Panc1 (cell line): ENCODE data around the gene DUSP9. TPM values are rescaled to one million over a fixed set of nuclear protein-coding genes. Genes with fewer than 3 reads are reported as not detected.

Experiments
- ATAC-seq: fragments of 200-7000 bp; cut with Tn5 transposase; 2 replicates; pipeline ENCODE4 v1.9.1; 2020; ENCODE audit warnings: mild to moderate bottlenecking, moderate library complexity
- BruUV-seq: library from RNA; stranded (reverse); fragments of 400-500 nt; replicated peaks from 2 replicates; lab custom pipeline; 2021; lab: Mats Ljungman, UMichigan
- CTCF ChIA-PET: fragments of 300-600 bp; sonication (Branson Sonifier 250); formaldehyde crosslinking; loops from one replicate; lab custom pipeline; 2022; ENCODE audit warnings: antibody characterized with exemption; lab: Charles Lee
- POLR2A ChIA-PET: fragments of 300-600 bp; sonication (Branson Sonifier 250); formaldehyde crosslinking; loops from one replicate; lab custom pipeline; 2022; ENCODE audit warnings: antibody characterized with exemption; lab: Charles Lee
- DNase-seq: peaks from one replicate; pipeline ENCODE4 v3.0.0-alpha.2; 2010; ENCODE audit warnings: low read depth, low spot score
- H3K27ac ChIP-seq: 2 replicates; pipeline ENCODE4 v1.5.1; 2011; ENCODE audit warnings: mild to moderate bottlenecking, low read length, inconsistent platforms
- H3K27me3 ChIP-seq: fragments of 200-500 bp; sonication (Bioruptor generic); 2 replicates; pipeline ENCODE4 v1.6.0; 2014; ENCODE audit warnings: low read length, inconsistent platforms; ENCODE audit not compliant: control insufficient read depth, insufficient read depth
- H3K36me3 ChIP-seq: fragments of 200-500 bp; sonication (Bioruptor generic); 2 replicates; pipeline ENCODE4 v1.5.1; 2014; ENCODE audit warnings: inconsistent platforms, mild to moderate bottlenecking, low read length, moderate library complexity; ENCODE audit not compliant: control insufficient read depth, insufficient read depth
- H3K4me1 ChIP-seq: 2 replicates; pipeline ENCODE4 v1.5.1; 2011; ENCODE audit warnings: inconsistent platforms, mild to moderate bottlenecking, low read length, moderate library complexity; ENCODE audit not compliant: control insufficient read depth, insufficient read depth
- H3K4me3 ChIP-seq, 2 experiments: 2 replicates each; pipeline ENCODE4 v1.5.1; 2011 to 2012; ENCODE audit warnings: low read depth in 2 of 2, low read length in 2 of 2, mild to moderate bottlenecking in 2 of 2, inconsistent platforms in 1 of 2, moderate library complexity in 1 of 2
- H3K9me3 ChIP-seq: fragments of 200-500 bp; sonication (Bioruptor generic); 2 replicates; pipeline ENCODE4 v1.5.1; 2014; ENCODE audit warnings: low read depth, mild to moderate bottlenecking, inconsistent platforms, low read length, moderate library complexity; ENCODE audit not compliant: control insufficient read depth, insufficient read depth
- POLR2AphosphoS5 ChIP-seq: IDR thresholded peaks from 2 replicates; pipeline ENCODE4 v1.6.1; 2012; ENCODE audit warnings: mild to moderate bottlenecking, low read depth, low read length, moderate library complexity
- SIN3A ChIP-seq: IDR thresholded peaks from 2 replicates; pipeline ENCODE4 v1.6.1; 2012; ENCODE audit warnings: low read depth, mild to moderate bottlenecking, low read length, moderate library complexity, borderline replicate concordance; ENCODE audit not compliant: insufficient read depth
- TCF7L2 ChIP-seq: IDR thresholded peaks from 2 replicates; pipeline ENCODE4 v1.6.1; 2011; ENCODE audit warnings: mild to moderate bottlenecking, low read depth, low read length, inconsistent platforms
- in situ Hi-C: cut with HindIII; loops from 2 replicates; pipeline ENCODE4 v1.10.0; 2016; ENCODE audit warnings: low sequenced_read_pairs, low pct_unique_long_range_greater_than_20kb
- intact Hi-C: fragments of 100-400 bp; cut with micrococcal nuclease; formaldehyde crosslinking; loops from one replicate; pipeline ENCODE4 v1.10.0; 2022; ENCODE audit not compliant: unreplicated experiment
- total RNA-seq: library from RNA; stranded (reverse); gene quantifications from one replicate; pipeline ENCODE4 v1.2.1, GENCODE V29; 2021; ENCODE audit not compliant: unreplicated experiment
- TF ChIP-seq, protein P1 (sequence below), 2 experiments: IDR thresholded peaks; 2 replicates each; pipeline ENCODE4 v1.6.1; 2011 to 2012; ENCODE audit warnings: low read depth in 2 of 2, control low read depth in 1 of 2, low read length in 1 of 2, mild to moderate bottlenecking in 1 of 2, moderate library complexity in 1 of 2; ENCODE audit not compliant: insufficient read depth in 1 of 2
- TF ChIP-seq, protein P2 (sequence below): fragments of 450-650 bp; IDR thresholded peaks from 2 replicates; pipeline ENCODE4 v1.5.1; 2017; ENCODE audit warnings: mild to moderate bottlenecking

Gene DUSP9
- total RNA-seq, 1 experiment from 2014 or later = 7.1 TPM

- DNase-seq (no peak), ATAC-seq (no peak)
- Histone ChIP-seq H3K27me3 (no peaks in the 10 kb centered on the region), H3K9me3 (no peaks in the 10 kb centered on the region), H3K4me1 (no peaks in the 10 kb centered on the region), H3K27ac (no peak overlapping the region), H3K4me3 (no peak overlapping the region), H3K36me3 (no peaks in the 10 kb centered on the region)
- ChIA-PET CTCF (no interaction called here), POLR2A (no interaction called here)
- intact Hi-C loops = no loop called here
- no TSS peak for BruUV-seq
- in situ Hi-C loops = no loop called here
- TF ChIP-seq TCF7L2 = no peak
Observed at GRCh38 chrX:153633607-153634180, 13.3 kb upstream of the DUSP9 start.

DNA sequence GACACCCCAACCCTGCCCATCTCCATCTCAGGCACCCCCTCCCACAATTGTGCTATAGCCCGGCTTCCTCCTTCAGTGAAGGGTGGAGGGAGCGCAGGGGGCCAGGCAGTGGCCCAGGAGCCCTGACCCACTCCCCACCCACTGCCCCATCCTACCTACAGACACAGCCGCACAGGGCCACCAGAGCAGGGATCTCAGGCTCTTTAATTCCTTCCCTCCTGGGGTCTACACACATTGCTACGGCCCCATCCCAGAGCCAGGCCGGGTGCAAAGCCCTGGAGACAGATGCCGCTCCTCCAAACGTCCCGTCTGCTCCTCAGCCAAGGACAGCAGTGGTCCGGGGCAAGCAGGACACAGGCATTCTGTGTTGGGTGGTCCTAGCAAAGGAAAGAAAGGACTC is 12.8 kb upstream of the DUSP9 start:
- ATAC-seq (no peak), DNase-seq (no peak)
- Histone ChIP-seq H3K27me3 (no peaks in the 10 kb centered on the region), H3K36me3 (no peaks in the 10 kb centered on the region), H3K4me3 (no peak overlapping the region), H3K27ac (no peak overlapping the region), H3K9me3 (no peaks in the 10 kb centered on the region), H3K4me1 (no peaks in the 10 kb centered on the region)
- TF ChIP-seq, protein P1, sequence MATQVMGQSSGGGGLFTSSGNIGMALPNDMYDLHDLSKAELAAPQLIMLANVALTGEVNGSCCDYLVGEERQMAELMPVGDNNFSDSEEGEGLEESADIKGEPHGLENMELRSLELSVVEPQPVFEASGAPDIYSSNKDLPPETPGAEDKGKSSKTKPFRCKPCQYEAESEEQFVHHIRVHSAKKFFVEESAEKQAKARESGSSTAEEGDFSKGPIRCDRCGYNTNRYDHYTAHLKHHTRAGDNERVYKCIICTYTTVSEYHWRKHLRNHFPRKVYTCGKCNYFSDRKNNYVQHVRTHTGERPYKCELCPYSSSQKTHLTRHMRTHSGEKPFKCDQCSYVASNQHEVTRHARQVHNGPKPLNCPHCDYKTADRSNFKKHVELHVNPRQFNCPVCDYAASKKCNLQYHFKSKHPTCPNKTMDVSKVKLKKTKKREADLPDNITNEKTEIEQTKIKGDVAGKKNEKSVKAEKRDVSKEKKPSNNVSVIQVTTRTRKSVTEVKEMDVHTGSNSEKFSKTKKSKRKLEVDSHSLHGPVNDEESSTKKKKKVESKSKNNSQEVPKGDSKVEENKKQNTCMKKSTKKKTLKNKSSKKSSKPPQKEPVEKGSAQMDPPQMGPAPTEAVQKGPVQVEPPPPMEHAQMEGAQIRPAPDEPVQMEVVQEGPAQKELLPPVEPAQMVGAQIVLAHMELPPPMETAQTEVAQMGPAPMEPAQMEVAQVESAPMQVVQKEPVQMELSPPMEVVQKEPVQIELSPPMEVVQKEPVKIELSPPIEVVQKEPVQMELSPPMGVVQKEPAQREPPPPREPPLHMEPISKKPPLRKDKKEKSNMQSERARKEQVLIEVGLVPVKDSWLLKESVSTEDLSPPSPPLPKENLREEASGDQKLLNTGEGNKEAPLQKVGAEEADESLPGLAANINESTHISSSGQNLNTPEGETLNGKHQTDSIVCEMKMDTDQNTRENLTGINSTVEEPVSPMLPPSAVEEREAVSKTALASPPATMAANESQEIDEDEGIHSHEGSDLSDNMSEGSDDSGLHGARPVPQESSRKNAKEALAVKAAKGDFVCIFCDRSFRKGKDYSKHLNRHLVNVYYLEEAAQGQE (IDR thresholded peaks at IDR 0.05; ENCODE audit: insufficient read depth in 1 of 2, low read depth in 2 of 2, low read length in 1 of 2) = no peak
- TF ChIP-seq TCF7L2 (no peak), SIN3A (no peak), POLR2AphosphoS5 (no peak)
- TF ChIP-seq, protein P2, sequence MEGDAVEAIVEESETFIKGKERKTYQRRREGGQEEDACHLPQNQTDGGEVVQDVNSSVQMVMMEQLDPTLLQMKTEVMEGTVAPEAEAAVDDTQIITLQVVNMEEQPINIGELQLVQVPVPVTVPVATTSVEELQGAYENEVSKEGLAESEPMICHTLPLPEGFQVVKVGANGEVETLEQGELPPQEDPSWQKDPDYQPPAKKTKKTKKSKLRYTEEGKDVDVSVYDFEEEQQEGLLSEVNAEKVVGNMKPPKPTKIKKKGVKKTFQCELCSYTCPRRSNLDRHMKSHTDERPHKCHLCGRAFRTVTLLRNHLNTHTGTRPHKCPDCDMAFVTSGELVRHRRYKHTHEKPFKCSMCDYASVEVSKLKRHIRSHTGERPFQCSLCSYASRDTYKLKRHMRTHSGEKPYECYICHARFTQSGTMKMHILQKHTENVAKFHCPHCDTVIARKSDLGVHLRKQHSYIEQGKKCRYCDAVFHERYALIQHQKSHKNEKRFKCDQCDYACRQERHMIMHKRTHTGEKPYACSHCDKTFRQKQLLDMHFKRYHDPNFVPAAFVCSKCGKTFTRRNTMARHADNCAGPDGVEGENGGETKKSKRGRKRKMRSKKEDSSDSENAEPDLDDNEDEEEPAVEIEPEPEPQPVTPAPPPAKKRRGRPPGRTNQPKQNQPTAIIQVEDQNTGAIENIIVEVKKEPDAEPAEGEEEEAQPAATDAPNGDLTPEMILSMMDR = no peak
- in situ Hi-C loops (no loop called here), intact Hi-C loops (no loop called here)
- ChIA-PET CTCF (no interaction called here), POLR2A (no interaction called here)
- BruUV-seq = no TSS peak

DNA sequence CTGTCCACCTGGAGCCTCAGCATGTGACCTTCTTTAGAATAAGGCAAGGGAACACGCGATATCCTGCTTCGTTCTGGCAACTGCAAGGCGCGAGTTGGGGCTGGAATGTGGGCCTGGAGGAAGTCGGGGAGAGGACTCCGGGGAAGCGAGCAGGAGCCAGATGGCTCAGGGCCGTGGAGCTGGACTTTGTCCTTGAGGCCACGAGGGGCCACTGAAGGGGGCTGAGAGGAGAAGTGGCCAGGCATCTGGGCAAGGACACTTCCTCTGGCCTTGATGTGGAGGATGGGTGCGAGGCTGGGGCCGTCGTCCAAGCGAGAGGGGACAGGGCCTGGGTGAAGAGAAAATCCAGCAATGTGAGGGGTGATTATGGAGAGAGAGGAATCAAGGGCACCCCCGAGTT is 12.2 kb upstream of the DUSP9 start:
- no peak overlapping the region for H3K4me3 ChIP-seq
- in situ Hi-C loops = no loop called here
- no peak overlapping the region for H3K27ac ChIP-seq
- no peaks in the 10 kb centered on the region for H3K27me3 ChIP-seq
- no peaks in the 10 kb centered on the region for H3K36me3 ChIP-seq
- TF ChIP-seq, protein P1 (IDR thresholded peaks at IDR 0.05; ENCODE audit: insufficient read depth in 1 of 2, low read depth in 2 of 2, low read length in 1 of 2) = no peak
- TF ChIP-seq, protein P2 = no peak
- TF ChIP-seq SIN3A (no peak), TCF7L2 (no peak), POLR2AphosphoS5 (no peak)
- H3K9me3 ChIP-seq = no peaks in the 10 kb centered on the region
- POLR2A ChIA-PET = no interaction called here
- H3K4me1 ChIP-seq = no peaks in the 10 kb centered on the region
- no peak for DNase-seq
- CTCF ChIA-PET = no interaction called here
- intact Hi-C loops = no loop called here
- no peak for ATAC-seq
- BruUV-seq = no TSS peak
